ENCODE results near the gene CLIP4.
A peak's percentile ranks its signal among the peaks of the same experiment; 100 is the strongest.

The CLIP4 gene

GRCh38 chr2:29174937-29175336, 59.7 kb downstream of the CLIP4 start:
- no peak overlapping the region for H3K27ac Mint-ChIP-seq
- H3K4me1 Mint-ChIP-seq, result peaks cover 5% of the 10 kb centered on the region
- no peak for ATAC-seq
- no peaks in the 10 kb centered on the region for H3K27me3 Mint-ChIP-seq
- H3K4me3 Mint-ChIP-seq, result no peak overlapping the region
- no peaks in the 10 kb centered on the region for H3K9me3 Mint-ChIP-seq
- no peak for DNase-seq
- H3K36me3 Mint-ChIP-seq (ENCODE audit: low read depth), result peaks cover 27% of the 10 kb centered on the region

GRCh38 chr2:29175338-29175737, 60.1 kb downstream of the CLIP4 start:
- Mint-ChIP-seq H3K27ac (no peak overlapping the region), H3K9me3 (no peaks in the 10 kb centered on the region), H3K4me1 (peaks cover 5% of the 10 kb centered on the region), H3K4me3 (no peak overlapping the region), H3K36me3 (ENCODE audit: low read depth) (peaks cover 25% of the 10 kb centered on the region), H3K27me3 (no peaks in the 10 kb centered on the region)
- DNase-seq (no peak), ATAC-seq (no peak)

GRCh38 chr2:29182334-29182733, 67.1 kb downstream of the CLIP4 start:
- H3K4me3 Mint-ChIP-seq, result no peak overlapping the region
- peaks cover 4% of the 10 kb centered on the region for H3K36me3 Mint-ChIP-seq (ENCODE audit: low read depth)
- no peak for DNase-seq
- no peaks in the 10 kb centered on the region for H3K9me3 Mint-ChIP-seq
- no peak for ATAC-seq
- H3K27ac Mint-ChIP-seq, result no peak overlapping the region
- H3K4me1 Mint-ChIP-seq, result peaks cover 5% of the 10 kb centered on the region
- H3K27me3 Mint-ChIP-seq, result no peaks in the 10 kb centered on the region

GRCh38 chr2:29182920-29183319, 67.7 kb downstream of the CLIP4 start:
- Mint-ChIP-seq H3K27me3 (no peaks in the 10 kb centered on the region), H3K4me1 (peaks cover 5% of the 10 kb centered on the region), H3K36me3 (ENCODE audit: low read depth) (peaks cover 10% of the 10 kb centered on the region), H3K4me3 (no peak overlapping the region), H3K9me3 (peaks cover 4% of the 10 kb centered on the region), H3K27ac (no peak overlapping the region)
- ATAC-seq (no peak), DNase-seq (no peak)

- H3K27me3 Mint-ChIP-seq, result no peaks in the 10 kb centered on the region
- peaks cover 11% of the 10 kb centered on the region for H3K4me1 Mint-ChIP-seq
- no peak overlapping the region for H3K27ac Mint-ChIP-seq
- peaks cover 7% of the 10 kb centered on the region for H3K9me3 Mint-ChIP-seq
- DNase-seq (no peak), ATAC-seq (no peak)
- no peak overlapping the region for H3K4me3 Mint-ChIP-seq
- peaks cover 13% of the 10 kb centered on the region for H3K36me3 Mint-ChIP-seq (ENCODE audit: low read depth)
Observed at GRCh38 chr2:29184531-29184930, 69.3 kb downstream of the CLIP4 start.

- no peak for DNase-seq
- H3K36me3 Mint-ChIP-seq (ENCODE audit: low read depth), result peaks cover 13% of the 10 kb centered on the region
- H3K27ac Mint-ChIP-seq, result no peak overlapping the region
- no peak overlapping the region for H3K4me3 Mint-ChIP-seq
- H3K4me1 Mint-ChIP-seq, result peaks cover 9% of the 10 kb centered on the region
- no peak for ATAC-seq
- H3K9me3 Mint-ChIP-seq, result peaks cover 7% of the 10 kb centered on the region
- H3K27me3 Mint-ChIP-seq, result no peaks in the 10 kb centered on the region
Observed at GRCh38 chr2:29186817-29187216, 71.6 kb downstream of the CLIP4 start.

- DNase-seq (no peak), ATAC-seq (no peak)
- H3K4me3 Mint-ChIP-seq, result no peak overlapping the region
- H3K4me1 Mint-ChIP-seq, result peaks cover 9% of the 10 kb centered on the region
- no peak overlapping the region for H3K27ac Mint-ChIP-seq
- peaks cover 13% of the 10 kb centered on the region for H3K36me3 Mint-ChIP-seq (ENCODE audit: low read depth)
- no peaks in the 10 kb centered on the region for H3K27me3 Mint-ChIP-seq
- H3K9me3 Mint-ChIP-seq, result peaks cover 7% of the 10 kb centered on the region
Observed at GRCh38 chr2:29187926-29188325, 72.7 kb downstream of the CLIP4 start.

GRCh38 chr2:29189052-29189451, 73.8 kb downstream of the CLIP4 start:
- no peak overlapping the region for H3K27ac Mint-ChIP-seq
- H3K4me1 Mint-ChIP-seq, result peaks cover 9% of the 10 kb centered on the region
- H3K36me3 Mint-ChIP-seq (ENCODE audit: low read depth), result peaks cover 13% of the 10 kb centered on the region
- H3K9me3 Mint-ChIP-seq, result peaks cover 7% of the 10 kb centered on the region
- H3K4me3 Mint-ChIP-seq, result no peak overlapping the region
- ATAC-seq (no peak), DNase-seq (no peak)
- no peaks in the 10 kb centered on the region for H3K27me3 Mint-ChIP-seq

GRCh38 chr2:29191817-29192216, 76.6 kb downstream of the CLIP4 start:
- ATAC-seq, result no peak
- Mint-ChIP-seq H3K36me3 (ENCODE audit: low read depth) (peaks cover 8% of the 10 kb centered on the region), H3K4me3 (no peak overlapping the region), H3K27me3 (no peaks in the 10 kb centered on the region), H3K27ac (no peak overlapping the region), H3K9me3 (peaks cover 7% of the 10 kb centered on the region), H3K4me1 (peaks cover 11% of the 10 kb centered on the region)
- DNase-seq, result no peak

GRCh38 chr2:29192526-29192925, 77.3 kb downstream of the CLIP4 start:
- Mint-ChIP-seq H3K27ac (no peak overlapping the region), H3K9me3 (peaks cover 6% of the 10 kb centered on the region), H3K4me1 (peaks cover 11% of the 10 kb centered on the region), H3K27me3 (no peaks in the 10 kb centered on the region), H3K4me3 (no peak overlapping the region), H3K36me3 (ENCODE audit: low read depth) (peaks cover 6% of the 10 kb centered on the region)
- ATAC-seq, result no peak
- DNase-seq, result no peak

- Mint-ChIP-seq H3K4me1 (peaks cover 11% of the 10 kb centered on the region), H3K36me3 (ENCODE audit: low read depth) (peaks cover under 1% of the 10 kb centered on the region), H3K27ac (no peak overlapping the region), H3K9me3 (peaks cover 1% of the 10 kb centered on the region), H3K4me3 (no peak overlapping the region), H3K27me3 (no peaks in the 10 kb centered on the region)
- DNase-seq, result no peak
- no peak for ATAC-seq
Observed at GRCh38 chr2:29193111-29193510, 77.9 kb downstream of the CLIP4 start.

- ATAC-seq (no peak), DNase-seq (no peak)
- no peaks in the 10 kb centered on the region for H3K27me3 Mint-ChIP-seq
- H3K36me3 Mint-ChIP-seq (ENCODE audit: low read depth), result no peaks in the 10 kb centered on the region
- H3K27ac Mint-ChIP-seq, result no peak overlapping the region
- H3K4me1 Mint-ChIP-seq, result peaks cover 9% of the 10 kb centered on the region
- H3K4me3 Mint-ChIP-seq, result no peak overlapping the region
- H3K9me3 Mint-ChIP-seq, result no peaks in the 10 kb centered on the region
Observed at GRCh38 chr2:29193681-29194080, 78.5 kb downstream of the CLIP4 start.

GRCh38 chr2:29195796-29196195, 80.6 kb downstream of the CLIP4 start:
- no peak for DNase-seq
- no peaks in the 10 kb centered on the region for H3K27me3 Mint-ChIP-seq
- H3K9me3 Mint-ChIP-seq, result no peaks in the 10 kb centered on the region
- H3K36me3 Mint-ChIP-seq (ENCODE audit: low read depth), result no peaks in the 10 kb centered on the region
- H3K4me1 Mint-ChIP-seq, result peaks cover 2% of the 10 kb centered on the region
- no peak for ATAC-seq
- no peak overlapping the region for H3K27ac Mint-ChIP-seq
- H3K4me3 Mint-ChIP-seq, result no peak overlapping the region

- H3K4me3 Mint-ChIP-seq, result no peak overlapping the region
- no peak overlapping the region for H3K27ac Mint-ChIP-seq
- no peaks in the 10 kb centered on the region for H3K36me3 Mint-ChIP-seq (ENCODE audit: low read depth)
- DNase-seq, result peak; percentile 83
- ATAC-seq, result peak; percentile 90
- H3K27me3 Mint-ChIP-seq, result no peaks in the 10 kb centered on the region
- peaks cover 2% of the 10 kb centered on the region for H3K4me1 Mint-ChIP-seq
- no peaks in the 10 kb centered on the region for H3K9me3 Mint-ChIP-seq
Observed at GRCh38 chr2:29196792-29197788, 81.9 kb downstream of the CLIP4 start.

- DNase-seq (no peak), ATAC-seq (no peak)
- H3K27ac Mint-ChIP-seq, result no peak overlapping the region
- no peaks in the 10 kb centered on the region for H3K4me1 Mint-ChIP-seq
- no peaks in the 10 kb centered on the region for H3K36me3 Mint-ChIP-seq (ENCODE audit: low read depth)
- no peaks in the 10 kb centered on the region for H3K27me3 Mint-ChIP-seq
- H3K9me3 Mint-ChIP-seq, result no peaks in the 10 kb centered on the region
- H3K4me3 Mint-ChIP-seq, result no peak overlapping the region
Observed at GRCh38 chr2:29201979-29202378, 86.8 kb downstream of the CLIP4 start.
